Right lobe of liver (tissue), 4 donors: Measurements from ENCODE around the gene TRIM41.

ENCODE experiments used
- POLR2A ChIP-seq: fragments of 450-650 bp; IDR thresholded peaks from one replicate; pipeline ENCODE4 v1.6.1; 2017; ENCODE audit warnings: antibody characterized with exemption, mild to moderate bottlenecking
- TF ChIP-seq, protein P1 (sequence below), 4 donors: fragments of 200-600 bp in 3 of 4; fragments of 450-650 bp in 1 of 4; IDR thresholded peaks; one replicate each; pipeline versions ENCODE4 v1.5.1 to v1.8.0; 2016 to 2022; ENCODE audit warnings: antibody characterized with exemption in 4 of 4, mild to moderate bottlenecking in 2 of 4
- donor health status: DM: no; HTN: no; CAD: no.
- donor health status: DM: no; HTN: no; CAD: no.
- donor health status: DM: no; HTN: yes; CAD: no.

DNA sequence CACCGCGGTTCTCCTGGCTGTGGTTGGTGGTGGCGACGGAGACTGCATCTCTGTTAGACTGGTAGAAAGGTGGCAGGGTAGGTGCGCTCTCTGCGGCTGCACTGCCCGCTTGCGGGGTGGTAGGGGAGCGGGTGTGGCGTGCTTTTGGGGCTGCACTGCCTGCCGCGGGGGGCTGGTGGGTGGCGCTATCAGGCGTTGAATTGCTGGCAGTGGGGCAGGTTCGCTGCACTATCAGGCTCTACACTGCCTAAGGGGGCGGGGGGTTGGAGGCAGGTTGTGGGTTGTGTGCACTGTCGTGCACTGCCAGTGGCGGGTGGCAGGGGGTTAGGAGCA is 58.9 kb downstream of the TRIM41 start:
- no peak for TF ChIP-seq POLR2A
- TF ChIP-seq, protein P1, sequence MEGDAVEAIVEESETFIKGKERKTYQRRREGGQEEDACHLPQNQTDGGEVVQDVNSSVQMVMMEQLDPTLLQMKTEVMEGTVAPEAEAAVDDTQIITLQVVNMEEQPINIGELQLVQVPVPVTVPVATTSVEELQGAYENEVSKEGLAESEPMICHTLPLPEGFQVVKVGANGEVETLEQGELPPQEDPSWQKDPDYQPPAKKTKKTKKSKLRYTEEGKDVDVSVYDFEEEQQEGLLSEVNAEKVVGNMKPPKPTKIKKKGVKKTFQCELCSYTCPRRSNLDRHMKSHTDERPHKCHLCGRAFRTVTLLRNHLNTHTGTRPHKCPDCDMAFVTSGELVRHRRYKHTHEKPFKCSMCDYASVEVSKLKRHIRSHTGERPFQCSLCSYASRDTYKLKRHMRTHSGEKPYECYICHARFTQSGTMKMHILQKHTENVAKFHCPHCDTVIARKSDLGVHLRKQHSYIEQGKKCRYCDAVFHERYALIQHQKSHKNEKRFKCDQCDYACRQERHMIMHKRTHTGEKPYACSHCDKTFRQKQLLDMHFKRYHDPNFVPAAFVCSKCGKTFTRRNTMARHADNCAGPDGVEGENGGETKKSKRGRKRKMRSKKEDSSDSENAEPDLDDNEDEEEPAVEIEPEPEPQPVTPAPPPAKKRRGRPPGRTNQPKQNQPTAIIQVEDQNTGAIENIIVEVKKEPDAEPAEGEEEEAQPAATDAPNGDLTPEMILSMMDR (IDR thresholded peaks at IDR 0.05) = no peak
